ENCODE data around the gene OR51V1.
"Not testable (repeated sequence)": the region's sequence is repeated elsewhere in the genome, so short reads cannot be mapped to it uniquely, and the experiment has no call there.

The OR51V1 gene

DNA sequence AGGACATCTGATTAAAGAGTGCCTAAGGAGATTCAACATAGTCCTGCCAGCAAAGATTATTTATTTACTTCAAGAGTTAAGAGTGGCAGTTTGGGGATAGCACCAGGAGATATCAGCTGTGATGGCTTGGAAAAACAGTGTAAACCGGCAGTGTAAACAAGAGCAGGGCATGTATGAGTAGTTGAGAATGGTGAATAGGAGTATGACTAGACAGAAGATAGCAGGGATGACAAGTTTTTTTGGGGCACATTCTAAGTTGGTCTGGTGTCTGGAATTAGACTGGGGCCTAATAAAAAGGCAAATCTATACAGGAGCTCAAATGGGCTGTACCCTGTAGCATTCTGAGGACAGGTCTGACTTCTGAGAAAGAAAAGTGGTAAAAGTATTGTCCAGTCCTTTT is 39.4 kb downstream of the OR51V1 start:
- not testable (repeated sequence) for DNase-seq

DNA sequence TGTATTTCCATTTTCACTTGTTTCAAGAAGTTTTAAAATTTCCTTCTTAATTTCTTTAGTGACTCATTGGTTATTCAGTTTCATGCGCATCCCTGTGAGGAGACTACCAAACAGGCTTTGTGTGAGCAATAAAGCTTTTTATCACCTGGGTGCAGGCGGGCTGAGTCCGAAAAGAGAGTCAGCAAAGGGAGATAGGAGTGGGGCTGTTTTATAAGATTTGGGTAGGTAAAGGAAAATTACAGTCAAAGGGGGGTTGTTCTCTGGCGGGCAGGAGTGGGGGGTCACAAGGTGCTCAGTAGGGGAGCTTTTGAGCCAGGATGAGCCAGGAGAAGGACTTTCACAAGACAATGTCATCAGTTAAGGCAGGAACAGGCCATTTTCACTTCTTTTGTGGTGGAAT is 40.3 kb downstream of the OR51V1 start:
- DNase-seq = not testable (repeated sequence)

DNA sequence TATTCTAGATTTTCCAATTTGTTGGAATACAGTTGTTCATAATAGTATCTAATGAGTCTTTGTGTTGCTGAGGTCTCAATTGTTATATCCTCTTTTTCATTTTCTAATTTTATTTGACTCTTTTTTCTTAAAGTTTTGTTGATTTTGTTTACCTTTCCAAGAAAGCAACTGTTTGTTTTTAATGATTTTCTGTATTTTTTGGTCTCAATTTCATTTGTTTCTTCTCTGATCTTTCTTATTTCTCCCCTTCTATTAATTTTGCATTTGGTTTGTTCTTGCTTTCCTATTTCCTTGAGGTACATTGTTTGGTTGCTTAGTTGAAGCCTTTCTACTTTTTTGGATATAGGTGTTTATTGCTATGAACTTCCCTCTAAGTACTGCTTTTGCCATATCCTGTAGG is 40.7 kb downstream of the OR51V1 start:
- no peak for DNase-seq

DNA sequence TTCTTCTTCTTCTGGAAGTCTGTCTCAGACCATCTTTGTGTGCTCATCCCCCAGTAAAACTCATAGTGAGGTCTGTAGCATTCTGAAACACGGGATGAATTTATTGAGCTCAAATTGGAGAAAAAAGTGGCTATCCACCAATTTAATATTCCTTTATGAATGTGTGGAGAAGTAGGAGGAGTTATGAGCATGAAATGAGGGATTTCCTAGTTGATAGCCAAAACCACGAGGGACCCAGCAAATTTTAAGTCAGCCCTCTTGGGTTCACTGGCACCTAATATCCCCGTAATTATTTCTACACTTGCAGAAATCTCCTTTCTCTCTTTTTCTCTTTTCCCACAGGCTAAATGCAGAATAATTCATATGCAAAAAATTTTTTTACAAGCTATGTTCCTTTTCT is 45.8 kb downstream of the OR51V1 start, which contains the start of gene OR52A1:
OR52A1 (minus strand) TSS at position 101 of the 400 bp plus-strand sequence. CDS start 2,388 bp downstream, outside the sequence.
- DNase-seq = no peak

DNA sequence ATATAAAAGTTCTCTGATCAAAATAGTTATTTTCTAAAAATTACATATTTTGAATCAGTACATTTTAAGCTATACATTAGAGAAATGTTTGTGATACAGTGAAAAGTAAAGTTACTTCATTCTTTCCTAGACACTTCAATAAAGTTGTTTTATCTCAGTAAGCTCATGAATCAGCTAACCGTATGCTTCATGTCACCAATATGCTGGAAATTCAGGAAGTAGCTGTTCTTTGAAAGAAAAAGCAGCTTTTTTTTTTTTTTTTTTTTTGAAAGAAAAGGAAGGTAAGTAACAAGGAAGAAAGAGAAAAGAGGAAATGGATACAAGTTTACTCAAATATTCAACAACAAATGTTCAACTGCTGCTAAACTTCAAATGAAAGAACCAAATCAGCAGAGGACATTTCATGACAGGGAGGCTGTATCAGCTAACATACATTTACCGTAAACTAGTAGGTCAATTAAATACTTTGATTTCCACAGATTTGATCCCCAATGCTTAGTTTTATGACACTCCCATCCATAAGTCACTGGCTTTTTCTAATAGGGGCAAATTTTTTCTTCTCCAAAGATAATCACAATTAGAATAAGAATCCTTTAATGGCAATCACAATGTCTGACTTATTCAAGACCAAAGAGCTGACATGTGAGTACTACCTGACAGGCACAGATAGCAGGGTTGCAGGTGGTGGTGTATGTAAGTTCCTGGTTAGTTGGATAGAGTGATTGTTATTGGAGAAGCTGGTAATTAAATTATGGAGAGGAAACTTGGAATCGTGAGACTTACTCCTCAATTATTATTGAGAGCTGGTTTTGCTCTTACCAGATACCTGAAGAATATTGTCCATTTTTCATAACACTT is 46.7 kb downstream of the OR51V1 start:
- no peak for DNase-seq

DNA sequence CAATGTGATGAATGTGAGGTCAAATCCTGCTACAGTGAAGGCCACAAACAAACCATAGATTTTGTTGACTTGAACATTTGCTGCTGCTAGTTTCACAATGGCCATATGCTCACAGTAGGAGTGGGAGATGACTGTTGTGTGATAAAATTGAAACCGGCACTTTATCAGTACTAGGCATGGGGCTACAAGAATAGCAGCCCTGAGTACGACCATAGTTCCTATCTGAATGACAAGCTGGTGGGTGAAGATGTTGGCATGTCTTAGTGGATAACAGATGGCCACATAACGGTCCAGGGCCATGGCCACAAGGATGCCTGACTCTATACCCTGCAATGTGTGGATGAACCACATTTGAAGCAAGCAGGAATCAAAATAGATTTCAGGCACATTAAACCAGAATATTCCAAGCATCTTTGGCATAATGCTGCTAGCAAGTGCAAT is 48.7 kb downstream of the OR51V1 start:
- no peak for DNase-seq

Measured in NCI-H82 (cell line).